GM20431 (cell line): ENCODE data around the gene HTT.

Source experiments
- in situ Hi-C: fragments of 300-500 bp; cut with MseI, MboI; formaldehyde crosslinking; loops from one replicate; pipeline ENCODE4 v1.15.0; 2020; ENCODE audit warnings: low sequenced_read_pairs; ENCODE audit not compliant: unreplicated experiment

HTT gene

GRCh38 chr4:3212391-3213105 is 138.1 kb downstream of the HTT start:
- in situ Hi-C loops = no loop called here

- in situ Hi-C loops = no loop called here
These were observed 138.6 kb downstream of the HTT start for GRCh38 chr4:3213106-3213425.

DNA sequence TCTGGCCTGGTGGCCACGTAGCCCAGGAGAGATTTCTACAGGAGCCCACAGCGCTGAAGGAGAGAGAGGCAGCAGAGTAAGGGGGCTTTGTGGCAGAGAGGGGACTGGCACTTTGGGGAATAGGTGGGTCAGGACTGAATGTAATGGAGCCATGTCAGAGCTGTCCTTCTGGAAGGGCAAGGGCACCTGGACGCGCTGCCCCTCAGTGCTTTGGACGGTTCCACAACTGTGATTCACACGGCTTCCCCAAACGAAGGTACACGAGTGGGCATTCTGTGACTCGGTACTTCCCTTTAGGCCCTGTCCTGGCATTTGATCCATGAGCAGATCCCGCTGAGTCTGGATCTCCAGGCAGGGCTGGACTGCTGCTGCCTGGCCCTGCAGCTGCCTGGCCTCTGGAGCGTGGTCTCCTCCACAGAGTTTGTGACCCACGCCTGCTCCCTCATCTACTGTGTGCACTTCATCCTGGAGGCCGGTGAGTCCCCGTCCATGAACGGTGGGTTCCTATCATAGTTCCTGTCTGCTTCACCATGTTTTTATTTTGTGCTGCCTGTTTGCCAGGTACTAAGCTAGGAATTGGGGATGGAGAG is 139.3 kb downstream of the HTT start:
- in situ Hi-C loops = no loop called here

GRCh38 chr4:3215256-3215655 is 140.8 kb downstream of the HTT start:
- in situ Hi-C loops = no loop called here

GRCh38 chr4:3215733-3216132 is 141.3 kb downstream of the HTT start:
- in situ Hi-C loops = no loop called here

DNA sequence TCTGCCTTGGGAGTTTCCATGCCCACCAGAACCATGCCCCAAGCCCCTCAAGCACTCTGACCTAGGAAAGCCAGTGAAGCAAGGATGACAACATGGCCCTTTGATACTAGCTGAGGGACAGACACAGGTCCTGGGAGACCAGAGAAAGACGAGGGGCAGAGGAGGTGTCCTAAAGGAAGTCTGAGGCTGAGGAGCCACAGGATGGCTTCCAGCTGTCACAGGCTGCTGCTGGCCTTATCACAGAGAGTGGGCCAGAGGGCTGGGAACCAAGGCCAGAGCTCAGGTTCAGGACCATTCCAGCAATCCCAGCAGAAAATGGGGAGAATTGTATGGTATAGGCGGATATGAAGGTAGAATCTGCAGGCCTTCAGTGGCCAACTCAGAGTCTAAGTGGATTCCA is 142.8 kb downstream of the HTT start:
- in situ Hi-C loops = no loop called here

DNA sequence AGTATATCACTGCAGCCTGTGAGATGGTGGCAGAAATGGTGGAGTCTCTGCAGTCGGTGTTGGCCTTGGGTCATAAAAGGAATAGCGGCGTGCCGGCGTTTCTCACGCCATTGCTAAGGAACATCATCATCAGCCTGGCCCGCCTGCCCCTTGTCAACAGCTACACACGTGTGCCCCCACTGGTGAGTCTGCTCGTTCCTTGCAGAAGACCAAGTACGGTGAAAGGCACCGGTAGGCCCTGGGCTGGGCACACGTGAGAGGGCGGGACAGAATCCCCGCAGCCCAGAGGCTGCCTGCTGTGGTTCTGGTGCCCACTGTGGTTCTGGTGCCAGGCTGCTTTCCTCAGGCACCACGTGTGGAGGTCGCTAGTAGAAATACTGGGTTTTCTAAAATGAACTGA is 143.3 kb downstream of the HTT start:
- in situ Hi-C loops = no loop called here

DNA sequence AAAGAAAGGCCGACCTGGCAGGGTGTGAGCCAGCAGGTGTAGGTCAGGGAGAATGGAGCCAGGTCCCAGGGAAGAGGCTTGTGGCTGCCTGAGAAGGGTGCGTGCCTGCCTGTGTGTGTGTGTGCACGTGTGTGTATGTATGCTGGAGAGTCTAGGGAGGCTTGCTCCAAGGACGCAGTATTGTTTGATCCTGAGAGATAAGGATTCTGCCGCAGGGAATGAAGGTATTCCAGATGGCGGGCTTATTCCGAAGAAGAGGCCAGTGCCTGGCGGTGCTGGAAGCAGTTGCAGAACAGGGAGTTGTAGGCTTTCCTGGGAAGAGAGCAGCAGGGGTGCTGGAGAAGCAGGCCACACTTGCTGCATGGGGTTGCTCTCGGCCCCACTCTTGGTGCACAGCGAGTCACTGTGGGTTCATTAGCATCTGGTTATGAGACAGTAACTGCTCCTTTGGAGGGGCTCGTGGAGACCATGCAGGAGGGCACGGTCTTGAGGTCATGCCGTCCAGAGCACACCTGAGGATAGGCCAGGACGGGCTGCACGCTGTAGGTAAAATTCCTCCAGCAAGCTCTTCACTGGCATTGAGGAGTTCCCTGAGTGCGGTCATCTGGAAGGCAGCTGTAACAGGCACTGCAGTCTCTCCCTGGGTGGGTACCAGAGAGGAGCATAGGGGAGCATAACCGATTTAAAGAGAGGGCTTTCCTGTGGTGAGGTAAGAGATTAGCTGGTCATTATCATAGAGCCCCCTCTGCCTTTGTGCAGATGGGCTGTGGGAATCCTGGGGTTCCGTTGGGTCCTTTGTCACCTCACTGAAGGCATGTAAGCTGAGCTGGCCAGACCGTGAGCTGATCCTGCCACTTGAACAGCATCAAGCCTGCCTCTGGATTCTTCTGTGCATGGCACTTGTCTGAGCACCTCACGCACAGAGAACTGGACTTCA is 144.6 kb downstream of the HTT start:
- in situ Hi-C loops = no loop called here

- in situ Hi-C loops = no loop called here
These were observed 145.4 kb downstream of the HTT start for GRCh38 chr4:3219761-3220475.

GRCh38 chr4:3220476-3221183 is 146.1 kb downstream of the HTT start:
- in situ Hi-C loops = no loop called here

DNA sequence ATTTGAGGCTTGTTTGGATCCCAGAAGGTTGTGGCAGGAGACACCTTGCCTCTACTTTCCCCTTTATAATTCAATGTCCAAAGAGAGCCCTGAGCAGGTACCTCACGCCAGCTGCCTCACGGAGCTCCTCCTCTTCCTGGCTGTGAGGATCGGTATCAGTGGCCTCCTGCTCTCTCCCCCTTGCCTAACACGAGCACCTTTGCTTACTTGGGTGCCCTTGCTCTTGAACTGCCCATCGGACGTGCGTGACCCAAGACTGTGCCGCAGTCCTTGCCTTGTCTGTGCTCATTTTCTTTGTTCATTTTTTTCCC is 146.7 kb downstream of the HTT start:
- in situ Hi-C loops = no loop called here

DNA sequence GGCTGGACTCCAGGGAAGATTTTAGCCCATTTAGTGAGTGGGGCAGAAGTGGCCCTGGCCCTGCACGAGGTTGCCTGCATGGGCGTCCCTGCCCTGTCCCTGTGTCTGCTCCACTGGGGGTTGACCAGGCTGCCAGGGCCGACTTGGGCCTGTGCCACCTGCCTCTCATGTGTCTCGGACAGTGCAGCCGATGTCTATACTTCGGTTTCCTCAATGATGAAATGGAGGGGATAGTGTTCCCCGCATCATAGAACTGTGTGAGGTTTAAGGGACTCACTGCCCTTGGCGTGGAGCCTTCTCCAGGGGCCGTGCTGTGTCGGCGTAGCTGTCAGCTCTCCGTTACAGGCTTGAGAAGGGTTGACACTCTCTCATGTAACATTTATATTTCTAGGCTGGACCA is 147.5 kb downstream of the HTT start:
- in situ Hi-C loops = no loop called here

GRCh38 chr4:3223346-3223745 is 148.9 kb downstream of the HTT start:
- in situ Hi-C loops = no loop called here

DNA sequence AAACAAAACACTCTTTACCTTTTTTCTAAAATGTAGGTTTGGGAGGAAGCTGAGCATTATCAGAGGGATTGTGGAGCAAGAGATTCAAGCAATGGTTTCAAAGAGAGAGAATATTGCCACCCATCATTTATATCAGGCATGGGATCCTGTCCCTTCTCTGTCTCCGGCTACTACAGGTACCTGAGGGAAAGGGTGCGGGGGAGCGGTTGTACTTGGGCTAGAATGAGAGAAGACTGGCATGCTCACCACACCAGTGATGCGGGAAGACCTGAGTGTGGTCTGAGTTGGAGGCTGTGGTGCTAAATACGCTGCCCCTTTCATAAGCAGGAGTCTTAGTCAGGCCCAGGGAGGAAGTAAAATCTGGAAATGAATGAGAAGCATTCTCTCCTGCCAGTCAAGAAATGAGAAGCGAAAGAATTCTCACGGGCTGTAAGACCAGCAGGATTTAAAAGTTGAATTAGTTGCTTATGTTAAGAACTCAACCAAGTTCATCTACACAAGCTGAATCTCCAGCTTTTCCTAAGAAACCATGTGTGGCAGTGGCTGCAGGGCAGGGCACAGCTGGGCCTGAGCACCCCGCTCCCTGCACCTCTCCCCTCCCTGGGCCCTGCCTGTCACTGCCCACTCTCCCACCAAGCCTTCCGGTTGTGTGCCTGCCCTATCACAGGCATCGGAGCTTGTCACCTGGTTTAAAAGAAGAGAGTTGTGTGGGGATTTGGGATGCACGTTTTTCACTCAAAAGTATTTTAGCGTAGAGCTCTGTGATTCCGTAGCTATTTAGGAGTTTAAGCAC is 149.7 kb downstream of the HTT start:
- in situ Hi-C loops = no loop called here

GRCh38 chr4:3225071-3225850 is 150.8 kb downstream of the HTT start:
- in situ Hi-C loops = no loop called here

GRCh38 chr4:3225936-3226335 is 151.5 kb downstream of the HTT start:
- in situ Hi-C loops = no loop called here

DNA sequence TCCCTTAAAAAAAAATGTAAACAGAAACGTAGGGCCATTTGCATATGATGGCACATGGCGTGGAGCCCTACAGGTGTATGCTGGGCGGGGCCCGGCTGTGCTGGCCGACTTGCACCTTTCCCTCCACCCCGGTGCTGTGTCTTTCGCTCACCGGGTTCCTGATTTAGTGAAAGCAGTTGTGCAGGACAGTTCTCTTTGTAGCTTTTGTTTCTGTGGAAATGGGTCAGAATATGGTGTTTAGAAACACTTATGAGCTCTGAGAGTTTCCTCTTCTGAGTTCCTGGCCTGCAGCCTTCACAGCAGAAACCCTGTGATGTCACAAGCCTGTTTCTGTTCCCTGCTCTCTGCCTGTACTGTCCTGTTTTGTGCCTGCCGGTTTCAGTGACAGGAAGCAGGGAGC is 152.0 kb downstream of the HTT start:
- in situ Hi-C loops = no loop called here

GRCh38 chr4:3226944-3227343 is 152.5 kb downstream of the HTT start:
- in situ Hi-C loops = no loop called here
